Ovary (tissue), 9 donors: ENCODE data around the gene TPRKB. TPM values are rescaled to one million over a fixed set of nuclear protein-coding genes. Genes with fewer than 3 reads are reported as not detected.
A peak's percentile ranks its signal among the peaks of the same experiment; 100 is the strongest.
"Not testable (repeated sequence)": the region's sequence is repeated elsewhere in the genome, so short reads cannot be mapped to it uniquely, and the experiment has no call there.

ENCODE experiments used
- DNase-seq, 5 donors: peaks; one replicate each; pipeline ENCODE4 v3.0.0-alpha.2; 2019 to 2020
- H3K27ac ChIP-seq, 2 donors: fragments of 200-600 bp; one replicate each; pipeline versions ENCODE4 v1.5.1 to v1.8.0; 2019 to 2022
- H3K27me3 ChIP-seq: fragments of 200-600 bp; one replicate; pipeline ENCODE4 v1.8.0; 2022
- H3K36me3 ChIP-seq: fragments of 200-600 bp; sonication (generic); one replicate; pipeline ENCODE4 v1.5.1; 2019
- H3K4me1 ChIP-seq: one replicate; pipeline ENCODE4 v1.8.1; 2013; ENCODE audit warnings: mild to moderate bottlenecking, moderate library complexity; ENCODE audit not compliant: insufficient read depth
- H3K4me3 ChIP-seq: fragments of 200-600 bp; sonication (generic); one replicate; pipeline ENCODE4 v1.5.1; 2017
- H3K9me3 ChIP-seq, 2 donors: fragments of 200-600 bp in 1 of 2; sonication (generic) in 1 of 2; one replicate each; pipeline versions ENCODE4 v1.5.1 to v1.8.1; 2013 to 2019; ENCODE audit warnings: mild to moderate bottlenecking in 1 of 2, moderate library complexity in 1 of 2
- EP300 ChIP-seq: sonication (generic); formaldehyde crosslinking; IDR thresholded peaks from one replicate; pipeline ENCODE4 v1.6.1; 2017; ENCODE audit warnings: antibody characterized with exemption
- POLR2A ChIP-seq: fragments of 450-650 bp; IDR thresholded peaks from one replicate; pipeline ENCODE4 v1.6.1; 2017; ENCODE audit warnings: antibody characterized with exemption, mild to moderate bottlenecking, moderate library complexity
- WGBS, 3 donors: extraction: QIAGEN DNeasy Blood & Tissue Kit in 1 of 3; methylation state at CpG; one replicate each; pipeline versions ENCODE4 v1.1.5 to v1.1.7; 2013 to 2017; 5-methylcytosine and 5-hydroxymethylcytosine counted together
- intact Hi-C, 4 donors: fragments of 100-400 bp; cut with DNase I; formaldehyde crosslinking; loops; one replicate each; pipeline versions ENCODE4 v1.11.0 to v1.15.1; 2022 to 2023
- polyA plus RNA-seq, 2 donors: library from polyadenylated mRNA; stranded (reverse); fragments of 200-250 nt in 1 of 2; fragments of 350-450 nt in 1 of 2; fragmentation: Illumina TruSeq in 1 of 2; extraction: RNeasy Lipid Tissue Mini Kit (QIAGEN cat#74804) in 1 of 2; gene quantifications; one replicate each; pipeline ENCODE4 v1.2.3, GENCODE V29; 2013 to 2014
- total RNA-seq, 7 donors: library from RNA; depleted of rRNA in 2 of 7; stranded (reverse); fragments of >200 nt in 2 of 7; fragmentation: NEBNext Ultra II Directional in 3 of 7; extraction: Animal tissue kit (Norgen Biotek cat#: 25700) in 3 of 7; gene quantifications; one replicate each; pipeline versions ENCODE4 v1.1.0 to v1.2.4, GENCODE V29; 2016 to 2023
- TF ChIP-seq, protein P1 (sequence below), 3 donors: fragments of 450-650 bp in 2 of 3; fragments of 200-600 bp in 1 of 3; IDR thresholded peaks; one replicate each; pipeline versions ENCODE4 v1.5.1 to v1.8.0; 2016 to 2022; ENCODE audit warnings: antibody characterized with exemption in 3 of 3, mild to moderate bottlenecking in 1 of 3
- donor health status: DM: no; HTN: no; CAD: no; lungs with moderate emphysema.
- donor health status: DM: no; HTN: no; CAD: no.
- donor health status: Bipolar disorder and iron deficiency.
- donor health status: DM: yes; HTN: yes; CAD: no.
- donor health status: DM: no; HTN: no; CAD: no.
- donor health status: DM: yes; HTN: yes; CAD: no.

Gene TPRKB
- total and polyA plus RNA-seq, 9 donors = 27.4 to 58.6 (median 40.5) TPM

DNA sequence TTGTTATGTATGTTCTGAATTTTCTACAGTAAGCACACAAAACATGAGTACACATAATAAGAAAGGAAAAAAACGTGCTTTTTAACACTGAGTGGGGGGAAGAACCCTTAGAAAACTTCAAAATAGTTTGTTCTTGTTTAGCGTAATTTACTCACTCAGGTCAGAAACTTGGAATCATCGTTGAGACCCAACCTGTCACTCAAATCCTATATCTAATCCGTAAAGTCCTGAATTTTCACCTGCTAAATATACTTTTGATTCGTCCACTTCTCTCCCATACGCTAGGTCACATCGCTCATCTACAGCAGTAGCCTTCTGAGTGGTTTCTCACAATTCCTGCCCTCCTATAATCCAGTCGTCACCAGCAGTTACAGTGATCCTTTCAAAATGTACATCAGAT lies 767 bp downstream of the TPRKB start:
- DNase-seq = no peak
- intact Hi-C loops = no loop called here
- Histone ChIP-seq H3K4me1 (no peaks in the 10 kb centered on the region), H3K27ac (no peak overlapping the region), H3K9me3 (no peaks in the 10 kb centered on the region), H3K27me3 (no peaks in the 10 kb centered on the region), H3K36me3 (no peaks in the 10 kb centered on the region), H3K4me3 (peak overlapping the region; percentile 68)
- TF ChIP-seq EP300 = no peak
- TF ChIP-seq, protein P1, sequence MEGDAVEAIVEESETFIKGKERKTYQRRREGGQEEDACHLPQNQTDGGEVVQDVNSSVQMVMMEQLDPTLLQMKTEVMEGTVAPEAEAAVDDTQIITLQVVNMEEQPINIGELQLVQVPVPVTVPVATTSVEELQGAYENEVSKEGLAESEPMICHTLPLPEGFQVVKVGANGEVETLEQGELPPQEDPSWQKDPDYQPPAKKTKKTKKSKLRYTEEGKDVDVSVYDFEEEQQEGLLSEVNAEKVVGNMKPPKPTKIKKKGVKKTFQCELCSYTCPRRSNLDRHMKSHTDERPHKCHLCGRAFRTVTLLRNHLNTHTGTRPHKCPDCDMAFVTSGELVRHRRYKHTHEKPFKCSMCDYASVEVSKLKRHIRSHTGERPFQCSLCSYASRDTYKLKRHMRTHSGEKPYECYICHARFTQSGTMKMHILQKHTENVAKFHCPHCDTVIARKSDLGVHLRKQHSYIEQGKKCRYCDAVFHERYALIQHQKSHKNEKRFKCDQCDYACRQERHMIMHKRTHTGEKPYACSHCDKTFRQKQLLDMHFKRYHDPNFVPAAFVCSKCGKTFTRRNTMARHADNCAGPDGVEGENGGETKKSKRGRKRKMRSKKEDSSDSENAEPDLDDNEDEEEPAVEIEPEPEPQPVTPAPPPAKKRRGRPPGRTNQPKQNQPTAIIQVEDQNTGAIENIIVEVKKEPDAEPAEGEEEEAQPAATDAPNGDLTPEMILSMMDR (IDR thresholded peaks at IDR 0.05) = no peak
- WGBS, 3 donors = 1 to 6% (median 3%) methylated on average over 8 of the region's 8 CpGs

DNA sequence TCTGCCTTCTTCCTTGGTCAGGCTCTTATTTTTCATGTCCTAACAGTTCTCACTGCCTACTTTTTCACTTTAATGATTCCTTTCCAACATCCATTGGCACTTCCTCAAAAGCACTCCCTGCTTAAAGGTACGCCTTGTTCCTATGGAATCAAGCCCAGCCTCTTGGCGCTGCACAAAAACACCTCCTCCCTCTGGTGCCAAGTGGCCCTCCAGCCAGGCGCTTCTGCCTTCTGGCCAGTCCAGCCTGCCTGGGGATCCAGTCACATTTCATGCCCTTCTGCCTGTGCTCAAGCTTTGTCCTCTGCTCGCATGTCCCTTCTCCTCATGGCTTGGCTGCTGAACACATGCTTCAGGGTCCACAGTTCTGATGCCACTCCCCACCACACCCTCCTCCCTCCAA lies 6.3 kb downstream of the TPRKB start:
- TF ChIP-seq EP300 (no peak), POLR2A (no peak)
- TF ChIP-seq, protein P1 (IDR thresholded peaks at IDR 0.05) = no peak
- no peak overlapping the region for H3K4me3 ChIP-seq
- WGBS, 3 donors = 30 to 49% (median 45%) methylated on average over 4 of the region's 4 CpGs
- intact Hi-C loops = no loop called here
- H3K36me3 ChIP-seq = no peaks in the 10 kb centered on the region
- H3K4me1 ChIP-seq = no peaks in the 10 kb centered on the region
- no peak overlapping the region for H3K27ac ChIP-seq
- H3K9me3 ChIP-seq = no peaks in the 10 kb centered on the region
- DNase-seq = peak in 2 of 5 donors; percentile 43 to 73
- no peaks in the 10 kb centered on the region for H3K27me3 ChIP-seq

DNA sequence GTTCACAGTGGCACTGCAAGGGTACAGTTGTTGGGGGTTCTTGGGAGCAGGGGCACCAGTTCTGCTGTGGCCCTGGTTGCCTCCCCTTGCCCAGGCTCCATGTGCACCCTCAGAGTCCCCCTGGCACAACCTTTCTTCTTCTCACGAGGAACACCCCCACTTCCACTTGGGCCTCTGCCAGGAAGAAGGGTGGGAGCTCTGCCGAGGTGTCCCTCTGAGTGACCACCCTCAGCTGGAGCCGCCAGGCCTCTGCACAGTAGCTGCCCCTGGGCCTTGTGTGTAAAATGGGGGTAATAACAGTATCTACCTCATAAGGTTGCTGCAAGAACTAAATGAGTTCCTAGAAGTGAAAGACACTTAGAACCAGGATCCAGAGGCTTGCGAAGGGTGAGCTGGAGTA lies 8.4 kb downstream of the TPRKB start:
- H3K4me1 ChIP-seq = no peaks in the 10 kb centered on the region
- H3K36me3 ChIP-seq = no peaks in the 10 kb centered on the region
- no peak overlapping the region for H3K4me3 ChIP-seq
- no peaks in the 10 kb centered on the region for H3K27me3 ChIP-seq
- intact Hi-C loops = no loop called here
- DNase-seq = no peak
- H3K9me3 ChIP-seq = no peaks in the 10 kb centered on the region
- 43 to 62% (median 46%) methylated on average over 4 of the region's 4 CpGs for WGBS, 3 donors
- TF ChIP-seq EP300 = no peak
- no peak overlapping the region for H3K27ac ChIP-seq

DNA sequence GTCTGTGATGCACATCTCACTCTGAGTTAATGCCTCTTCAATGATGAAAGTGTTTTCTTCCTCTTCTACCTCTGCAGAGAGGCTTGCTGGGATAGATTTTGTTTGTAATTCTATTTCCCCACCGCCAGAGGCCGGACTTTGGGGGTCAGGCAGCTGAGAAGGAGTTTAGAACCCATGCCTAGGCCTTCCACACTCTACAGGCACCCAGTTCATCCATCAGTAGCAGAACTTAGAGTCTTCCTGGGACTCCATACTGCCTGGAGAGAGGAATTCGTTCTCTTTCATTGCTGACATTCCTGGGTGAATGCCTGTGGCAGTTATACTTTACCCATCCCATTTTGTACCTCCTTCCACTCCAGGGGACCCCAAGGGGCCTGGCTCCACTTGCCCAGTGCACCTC lies 9.1 kb downstream of the TPRKB start:
- no peaks in the 10 kb centered on the region for H3K27me3 ChIP-seq
- H3K4me1 ChIP-seq = no peaks in the 10 kb centered on the region
- TF ChIP-seq POLR2A = no peak
- intact Hi-C loops = no loop called here
- H3K4me3 ChIP-seq = no peak overlapping the region
- 58 to 72% (median 66%) methylated on average over 3 of the region's 3 CpGs for whole genome bisulfite sequencing, 3 donors
- H3K27ac ChIP-seq = no peak overlapping the region
- H3K9me3 ChIP-seq = no peaks in the 10 kb centered on the region
- no peaks in the 10 kb centered on the region for H3K36me3 ChIP-seq
- no peak for DNase-seq

DNA sequence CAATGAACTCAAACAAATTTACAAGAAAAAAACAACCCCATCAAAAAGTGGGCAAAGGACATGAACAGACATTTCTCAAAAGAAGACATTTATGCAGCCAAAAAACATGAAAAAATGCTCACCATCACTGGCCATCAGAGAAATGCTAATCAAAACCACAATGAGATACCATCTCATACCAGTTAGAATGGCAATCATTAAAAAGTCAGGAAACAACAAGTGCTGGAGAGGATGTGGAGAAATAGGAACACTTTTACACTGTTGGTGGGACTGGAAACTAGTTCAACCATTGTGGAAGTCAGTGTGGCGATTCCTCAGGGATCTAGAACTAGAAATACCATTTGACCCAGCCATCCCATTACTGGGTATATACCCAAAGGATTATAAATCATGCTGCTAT lies 10.5 kb downstream of the TPRKB start:
- H3K4me3 ChIP-seq, H3K4me1 ChIP-seq, H3K9me3 ChIP-seq, H3K27ac ChIP-seq, H3K36me3 ChIP-seq, H3K27me3 ChIP-seq, DNase-seq, intact Hi-C loops: not testable (repeated sequence)
- WGBS, 3 donors = 80 to 86% methylated on average over 1 of the region's 1 CpG; no CpG with 5 or more reads in 1 of the 3 donors

DNA sequence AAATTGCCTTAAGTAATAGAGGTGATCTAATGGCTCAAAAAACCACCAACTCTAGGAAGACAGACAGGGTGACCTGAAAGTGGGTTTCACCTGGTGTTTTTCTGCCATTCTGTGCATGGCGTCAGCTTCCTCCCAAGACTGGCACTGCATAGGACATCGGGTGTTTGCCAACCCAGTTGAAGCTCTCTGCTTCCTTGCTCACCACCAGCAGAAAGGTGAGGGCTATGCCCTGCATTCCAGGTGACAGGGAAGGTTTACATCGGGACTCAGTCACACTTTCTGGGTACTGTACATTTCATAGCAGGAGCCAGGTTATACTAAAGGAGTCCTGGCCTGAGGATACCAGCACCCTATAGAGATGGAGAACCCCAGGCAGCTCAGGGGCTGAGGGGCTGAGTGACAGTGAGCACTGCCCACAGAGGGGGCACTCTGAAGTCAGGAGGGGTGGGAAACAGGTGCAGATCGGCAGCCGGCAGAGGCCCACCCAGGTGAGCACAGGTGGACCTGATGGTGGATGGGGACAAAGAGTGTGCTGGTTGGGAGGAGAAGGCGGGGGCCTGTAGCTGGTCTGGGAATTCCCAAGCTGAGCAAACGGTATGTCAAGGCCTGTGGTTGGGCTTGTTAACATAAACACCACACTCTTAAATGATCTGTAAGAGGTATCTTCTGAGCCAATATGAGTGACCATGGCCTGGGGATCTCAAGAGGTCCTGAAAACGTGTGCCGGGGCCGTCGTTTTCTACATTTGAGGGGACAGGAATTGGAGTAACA lies 18.1 kb downstream of the TPRKB start:
- 76 to 83% (median 82%) methylated on average over 11 of the region's 11 CpGs for WGBS, 3 donors
- no peaks in the 10 kb centered on the region for H3K27me3 ChIP-seq
- H3K27ac ChIP-seq = no peak overlapping the region
- no peaks in the 10 kb centered on the region for H3K36me3 ChIP-seq
- no peak overlapping the region for H3K4me3 ChIP-seq
- intact Hi-C loops = no loop called here
- peak in 1 of 5 donors; percentile 5 for DNase-seq
- H3K4me1 ChIP-seq = peaks cover 7% of the 10 kb centered on the region
- no peaks in the 10 kb centered on the region for H3K9me3 ChIP-seq
- TF ChIP-seq POLR2A = no peak
- TF ChIP-seq, protein P1 (IDR thresholded peaks at IDR 0.05) = no peak
- no peak for TF ChIP-seq EP300
